GM12892 (cell line): Measurements from ENCODE around the gene SLC46A3.

Experiments
- POLR2A ChIP-seq: IDR thresholded peaks from 2 replicates; pipeline ENCODE4 v1.6.1; 2011; ENCODE audit warnings: low read depth, low read length, control low read depth
- TAF1 ChIP-seq: IDR thresholded peaks from 2 replicates; pipeline ENCODE4 v1.6.1; 2011; ENCODE audit warnings: low read depth, mild to moderate bottlenecking, control low read depth, low read length, borderline replicate concordance

- no peak for TF ChIP-seq POLR2A
- no peak for TF ChIP-seq TAF1
These were observed 12.0 kb upstream of the SLC46A3 start for GRCh38 chr13:28730762-28731161.
